ENCODE results near the gene PRDM1.

PRDM1 gene

DNA sequence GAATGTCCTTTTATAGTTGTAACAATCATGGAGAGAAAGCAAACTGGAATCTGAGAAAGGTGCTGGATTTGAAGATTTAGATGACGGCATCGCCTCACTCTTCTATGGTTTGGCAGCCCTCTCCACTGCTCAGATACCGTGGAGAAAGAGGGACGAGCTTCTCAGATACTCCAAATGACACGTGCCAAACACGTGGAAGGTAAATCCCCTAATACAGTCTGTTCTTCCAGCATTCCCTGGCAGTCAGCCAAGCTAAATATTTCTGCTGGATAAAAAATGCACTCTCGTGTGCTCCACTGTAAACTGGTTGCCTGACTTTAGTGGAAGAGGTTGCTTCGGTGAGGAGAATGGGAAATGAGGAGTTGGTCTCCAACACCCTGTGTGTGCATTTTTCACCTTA lies 16.7 kb upstream of the PRDM1 start:
- DNase-seq (ENCODE audit: low read depth in 2 of 3, low spot score in 1 of 3) = no peak

- no peak for DNase-seq (ENCODE audit: low read depth in 2 of 3, low spot score in 1 of 3)
Measured at GRCh38 chr6:106070636-106071035, 15.5 kb upstream of the PRDM1 start.

DNA sequence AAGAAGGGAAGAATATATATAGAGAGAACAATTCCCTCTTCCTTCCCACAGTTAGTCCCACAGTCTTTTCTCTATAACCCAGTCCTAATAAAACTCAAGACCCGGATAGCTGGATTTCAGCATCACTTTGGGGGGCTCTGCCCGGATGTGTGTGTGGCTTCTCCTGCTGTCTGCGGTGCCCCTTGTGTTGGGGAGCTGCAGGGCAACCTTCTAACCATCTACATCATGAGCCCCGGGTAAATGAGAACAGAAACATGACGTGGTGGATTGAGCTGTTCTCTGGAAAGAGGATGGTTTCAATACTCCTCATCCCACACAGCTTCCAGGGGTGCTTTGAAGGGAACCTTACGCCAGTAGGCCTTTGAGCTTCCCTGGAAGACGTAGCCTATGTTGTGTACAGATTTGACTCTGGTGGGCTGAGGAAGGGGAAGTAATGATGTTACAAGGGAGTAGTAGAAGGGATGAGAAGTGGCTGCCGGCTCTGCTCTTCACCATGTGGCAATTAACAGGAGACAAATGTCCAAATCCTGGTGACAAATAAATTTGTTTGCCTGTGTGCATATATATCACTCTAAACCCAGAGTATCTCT lies 13.5 kb upstream of the PRDM1 start:
- no peak for DNase-seq (ENCODE audit: low read depth in 2 of 3, low spot score in 1 of 3)

GRCh38 chr6:106074146-106074545 lies 12.0 kb upstream of the PRDM1 start:
- DNase-seq (ENCODE audit: low read depth in 2 of 3, low spot score in 1 of 3) = no peak

DNA sequence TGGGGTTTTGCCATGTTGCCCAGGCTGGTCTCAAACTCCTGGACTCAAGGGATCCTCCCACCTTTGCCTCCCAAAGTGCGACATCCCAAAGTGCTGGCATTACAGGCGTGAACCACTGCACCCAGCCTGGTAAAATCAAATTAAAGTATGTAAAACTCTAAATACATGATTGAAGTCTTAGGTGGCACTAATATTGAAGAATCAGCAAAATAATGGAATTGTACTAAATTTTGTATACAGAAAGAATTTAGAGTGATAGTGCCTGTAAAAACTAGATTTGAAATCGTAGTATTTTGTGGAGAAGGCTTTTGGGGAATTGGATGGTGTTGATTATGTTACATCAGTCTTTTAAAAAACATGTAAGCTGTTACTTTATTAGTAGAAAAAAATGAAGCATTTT lies 10.0 kb upstream of the PRDM1 start:
- DNase-seq (ENCODE audit: low read depth in 2 of 3, low spot score in 1 of 3) = no peak

DNA sequence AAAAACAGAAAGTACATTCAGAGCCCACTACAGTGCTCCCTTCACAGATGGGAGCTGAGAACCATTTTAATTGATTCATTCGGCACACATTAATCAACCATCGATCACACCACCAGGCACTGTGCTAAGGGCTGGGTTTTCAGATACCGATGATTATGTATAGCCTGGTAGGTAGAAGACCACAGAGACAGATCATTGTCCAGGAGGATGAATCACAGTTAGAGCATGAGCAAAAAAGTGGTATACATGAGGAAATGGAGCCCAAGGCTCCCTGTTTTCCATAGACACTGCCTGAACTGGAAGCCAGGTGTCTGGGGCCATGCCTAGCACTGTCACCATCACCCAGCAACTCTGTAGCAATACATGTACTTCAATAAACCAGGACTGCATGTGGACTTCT lies 9.0 kb upstream of the PRDM1 start:
- DNase-seq (ENCODE audit: low read depth in 2 of 3, low spot score in 1 of 3) = no peak

GRCh38 chr6:106077881-106078280 lies 8.3 kb upstream of the PRDM1 start:
- DNase-seq (ENCODE audit: low read depth in 2 of 3, low spot score in 1 of 3) = no peak

DNA sequence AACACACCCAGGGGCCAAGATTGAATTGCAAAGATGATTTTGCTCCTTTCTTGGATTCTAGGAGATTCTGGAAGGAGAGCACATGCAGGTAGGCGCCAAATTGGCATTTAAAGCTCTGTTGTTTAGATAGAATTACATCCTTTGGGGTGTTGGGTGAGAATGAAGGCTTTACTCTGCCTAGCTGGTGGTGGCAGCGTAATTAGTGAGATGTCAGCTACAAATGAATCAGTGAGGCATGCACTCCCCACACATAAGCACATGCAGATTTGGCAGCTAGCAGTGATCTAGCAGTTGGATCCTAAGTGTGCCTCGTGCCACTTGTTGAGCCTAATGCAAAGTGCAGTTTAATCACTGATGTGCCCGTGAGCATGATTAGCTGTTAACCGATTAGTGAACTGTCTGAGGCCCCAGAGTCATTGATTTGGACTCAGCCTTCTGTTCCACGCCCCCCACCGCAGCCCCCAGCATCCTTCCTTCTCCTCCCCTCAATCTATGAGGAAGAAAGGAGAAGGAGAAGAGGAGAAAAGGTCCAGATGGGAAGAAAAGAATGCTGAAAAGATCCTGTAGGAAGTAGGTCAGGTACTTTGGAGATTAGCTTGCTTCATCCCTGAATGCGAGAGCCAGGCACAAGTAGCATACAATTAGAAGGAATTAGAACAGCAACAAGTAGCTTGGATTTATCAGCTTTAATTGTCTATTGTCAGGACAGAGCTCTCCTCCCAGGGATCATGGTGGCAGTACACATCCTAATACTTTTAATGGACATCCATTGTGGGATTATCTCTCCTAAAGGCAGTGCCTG lies 6.0 kb upstream of the PRDM1 start:
- no peak for DNase-seq (ENCODE audit: low read depth in 2 of 3, low spot score in 1 of 3)

- no peak for DNase-seq (ENCODE audit: low read depth in 2 of 3, low spot score in 1 of 3)
Measured at GRCh38 chr6:106080763-106081095, 5.4 kb upstream of the PRDM1 start.

- DNase-seq (ENCODE audit: low read depth in 2 of 3, low spot score in 1 of 3) = no peak
Measured at GRCh38 chr6:106081715-106082114, 4.4 kb upstream of the PRDM1 start.

GRCh38 chr6:106082735-106083398 lies 3.3 kb upstream of the PRDM1 start:
- peak in 1 of 3 donors; percentile 23 for DNase-seq (ENCODE audit: low read depth in 2 of 3, low spot score in 1 of 3)

DNA sequence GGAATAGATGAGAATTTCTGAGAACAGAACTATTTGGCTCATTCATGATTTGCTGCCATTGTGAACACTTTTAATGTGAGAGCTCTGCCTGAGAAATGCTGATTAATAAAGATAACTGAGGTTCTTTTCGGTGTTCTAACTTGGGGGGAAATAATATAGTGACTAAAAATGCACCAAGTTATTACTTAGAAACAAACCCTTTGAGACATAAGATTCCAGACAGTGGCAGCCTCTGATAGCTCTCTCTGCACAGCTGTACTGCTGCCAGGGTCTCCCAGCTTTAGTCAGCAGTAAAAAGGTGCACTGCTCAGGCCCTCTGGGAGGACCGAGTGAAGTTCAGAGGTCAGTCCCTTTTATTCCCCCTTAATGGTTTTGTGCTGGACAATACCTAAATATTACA lies 2.5 kb upstream of the PRDM1 start:
- DNase-seq (ENCODE audit: low read depth in 2 of 3, low spot score in 1 of 3) = no peak

DNA sequence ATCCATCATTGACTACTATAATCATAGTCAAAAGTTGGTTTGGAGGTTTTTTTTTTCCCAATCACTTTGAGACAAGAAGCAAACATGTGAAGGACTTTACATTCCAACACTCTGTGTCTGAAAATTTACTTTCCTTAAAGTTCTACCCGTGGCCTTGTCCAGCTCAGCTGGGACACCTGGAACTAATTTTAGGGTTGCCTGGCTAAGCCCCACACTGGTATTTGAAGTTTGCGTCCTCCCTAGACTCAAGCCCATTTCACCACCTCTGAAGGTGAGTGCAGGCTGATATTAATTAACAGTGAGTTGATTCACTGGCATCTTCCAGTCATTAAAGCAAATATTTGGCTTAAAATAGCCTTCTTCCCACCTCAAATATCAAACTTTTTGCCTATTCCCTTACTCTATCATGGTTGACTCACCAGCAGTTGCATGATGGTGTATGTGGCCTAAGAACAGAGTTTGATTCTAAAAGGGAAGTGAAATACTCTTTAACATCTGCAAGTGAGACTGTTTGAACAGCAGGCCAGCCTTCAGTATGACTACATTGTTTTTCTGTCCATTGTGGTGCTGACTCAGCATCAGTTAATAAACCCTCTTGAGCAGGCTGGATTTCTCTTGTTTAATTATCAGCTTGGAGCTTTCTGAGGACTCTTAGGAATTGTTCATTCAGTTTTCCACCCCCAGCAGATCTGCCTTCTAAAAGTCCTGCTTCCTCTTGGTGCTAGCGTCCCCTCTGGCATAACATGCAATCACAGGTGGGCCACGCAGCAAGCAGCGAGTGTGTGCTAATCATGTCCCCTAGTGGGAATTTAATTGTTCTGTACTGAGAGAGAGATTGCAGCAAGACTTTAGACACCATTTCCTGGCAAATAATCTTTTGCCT lies 1.8 kb upstream of the PRDM1 start:
- peak in 1 of 3 donors; percentile 30 for DNase-seq (ENCODE audit: low read depth in 2 of 3, low spot score in 1 of 3)

GRCh38 chr6:106084989-106085691 lies 996 bp upstream of the PRDM1 start:
- DNase-seq (ENCODE audit: low read depth in 2 of 3, low spot score in 1 of 3) = no peak

DNA sequence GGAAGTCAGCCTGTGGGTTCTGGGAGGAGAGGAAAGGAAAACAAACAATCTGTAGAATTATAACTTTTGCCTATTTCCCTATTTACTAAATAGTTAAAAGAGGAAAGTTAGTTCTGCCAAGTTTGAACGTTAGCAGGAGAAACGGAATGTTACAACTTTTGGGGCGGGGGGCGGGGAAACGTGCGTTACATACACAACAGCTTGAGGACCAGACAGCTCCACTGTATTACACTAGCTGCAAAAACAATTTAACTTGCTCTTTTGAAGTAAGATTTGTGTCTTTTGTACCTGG lies 498 bp upstream of the PRDM1 start:
- no peak for DNase-seq (ENCODE audit: low read depth in 2 of 3, low spot score in 1 of 3)

- DNase-seq (ENCODE audit: low read depth in 2 of 3, low spot score in 1 of 3) = no peak
Measured at GRCh38 chr6:106086814-106087175, 659 bp downstream of the PRDM1 start.

GRCh38 chr6:106087548-106088325 lies 1.6 kb downstream of the PRDM1 start:
- no peak for DNase-seq (ENCODE audit: low read depth in 2 of 3, low spot score in 1 of 3)

GRCh38 chr6:106090001-106090400 lies 3.9 kb downstream of the PRDM1 start:
- no peak for DNase-seq (ENCODE audit: low read depth in 2 of 3, low spot score in 1 of 3)

DNA sequence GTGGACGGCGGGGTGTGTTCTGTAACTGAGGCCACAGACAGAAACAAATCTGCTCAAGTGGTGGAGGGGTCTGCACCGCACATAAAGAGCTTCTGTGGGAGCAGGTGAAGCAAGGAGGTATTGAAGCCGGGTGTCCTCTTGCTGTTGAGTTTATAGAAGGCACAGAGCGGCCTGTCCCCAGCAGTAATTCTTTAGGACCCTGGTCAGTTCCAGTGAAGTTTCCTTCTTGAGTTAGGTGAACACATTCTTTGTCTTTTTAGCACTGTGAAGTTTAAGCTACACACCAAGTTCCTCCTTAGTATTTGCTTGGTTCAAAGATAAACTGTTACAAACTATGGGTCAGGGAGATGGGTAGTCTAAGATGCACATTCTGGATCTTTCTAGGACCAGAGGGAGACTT lies 6.1 kb downstream of the PRDM1 start:
- no peak for DNase-seq (ENCODE audit: low read depth in 2 of 3, low spot score in 1 of 3)

- no peak for DNase-seq (ENCODE audit: low read depth in 2 of 3, low spot score in 1 of 3)
Measured at GRCh38 chr6:106094261-106094963, 8.3 kb downstream of the PRDM1 start.

Data from stimulated activated CD4-positive, alpha-beta T cell treated with anti-CD3 and anti-CD28 coated beads, Interleukin-12 subunit alpha, Interleukin-12 subunit beta, amount 100 ng/mL, for 48 hours (primary cell).